Psoas muscle (tissue), 8 donors: ENCODE measurements around the gene CLCN1. TPM values are rescaled to one million over a fixed set of nuclear protein-coding genes. Genes with fewer than 3 reads are reported as not detected.
A peak's percentile ranks its signal among the peaks of the same experiment; 100 is the strongest.

Experiments used
- ATAC-seq, 4 donors: fragments of 200-7000 bp; cut with Tn5 transposase; one replicate each; pipeline ENCODE4 v1.9.1; 2020; ENCODE audit warnings: moderate library complexity in 3 of 4, mild to moderate bottlenecking in 2 of 4
- DNase-seq, 2 donors: peaks; one replicate each; pipeline ENCODE4 v3.0.0-alpha.2; 2020
- H3K27ac ChIP-seq: fragments of 200-600 bp; one replicate; pipeline ENCODE4 v1.8.0; 2022
- H3K27me3 ChIP-seq, 3 donors: fragments of 200-600 bp in 1 of 3; one replicate each; pipeline versions ENCODE4 v1.6.1 to v1.8.0; 2013 to 2022; ENCODE audit warnings: low read length in 2 of 3, mild to moderate bottlenecking in 2 of 3, moderate library complexity in 1 of 3; ENCODE audit not compliant: insufficient read depth in 3 of 3
- H3K36me3 ChIP-seq, 2 donors: fragments of 200-600 bp in 1 of 2; one replicate each; pipeline versions ENCODE4 v1.6.1 to v1.8.0; 2013 to 2022; ENCODE audit warnings: low read depth in 1 of 2, mild to moderate bottlenecking in 1 of 2, moderate library complexity in 1 of 2; ENCODE audit not compliant: insufficient read depth in 1 of 2
- H3K4me1 ChIP-seq: fragments of 200-600 bp; one replicate; pipeline ENCODE4 v1.8.0; 2022
- H3K4me3 ChIP-seq: fragments of 200-600 bp; one replicate; pipeline ENCODE4 v1.8.0; 2022; ENCODE audit warnings: mild to moderate bottlenecking
- H3K9me3 ChIP-seq: fragments of 200-600 bp; one replicate; pipeline ENCODE4 v1.8.0; 2022
- WGBS, 3 donors: extraction: QIAGEN DNeasy Blood & Tissue Kit; methylation state at CpG; one replicate each; pipeline versions ENCODE4 v1.1.6 to v1.1.7; 2013; 5-methylcytosine and 5-hydroxymethylcytosine counted together
- intact Hi-C, 2 donors: fragments of 100-400 bp; cut with DNase I; formaldehyde crosslinking; loops; one replicate each; pipeline versions ENCODE4 v1.11.0 to v1.14.2; 2022
- polyA plus RNA-seq, 3 donors: library from polyadenylated mRNA; stranded (reverse); fragments of 200-250 nt; gene quantifications; one replicate each; pipeline ENCODE4 v1.2.3, GENCODE V29; 2013
- total RNA-seq, 4 donors: library from RNA; stranded (reverse); fragmentation: NEBNext Ultra II Directional in 2 of 4; extraction: Animal tissue kit (Norgen Biotek cat#: 25700) in 2 of 4; gene quantifications; one replicate each; pipeline versions ENCODE4 v1.2.1 to v1.2.4, GENCODE V29; 2021 to 2023
- TF ChIP-seq, protein P1 (sequence below): fragments of 200-600 bp; IDR thresholded peaks from one replicate; pipeline ENCODE4 v1.8.0; 2022; ENCODE audit warnings: antibody characterized with exemption
- donor health status: healthy with polysubstance abuse.
- donor health status: DM: no; HTN: no; CAD: no; lungs with moderate emphysema.
- donor health status: Bipolar disorder and iron deficiency.
- donor health status: healthy.
- donor health status: DM: yes; HTN: yes; CAD: no.
- donor health status: DM: no; HTN: no; CAD: no.
- donor health status: DM: no; HTN: no; CAD: no.
- donor health status: DM: yes; HTN: yes; CAD: no.

Gene CLCN1
- total and polyA plus RNA-seq, 7 donors, result 0.73 to 10.9 (median 3.6) TPM

DNA sequence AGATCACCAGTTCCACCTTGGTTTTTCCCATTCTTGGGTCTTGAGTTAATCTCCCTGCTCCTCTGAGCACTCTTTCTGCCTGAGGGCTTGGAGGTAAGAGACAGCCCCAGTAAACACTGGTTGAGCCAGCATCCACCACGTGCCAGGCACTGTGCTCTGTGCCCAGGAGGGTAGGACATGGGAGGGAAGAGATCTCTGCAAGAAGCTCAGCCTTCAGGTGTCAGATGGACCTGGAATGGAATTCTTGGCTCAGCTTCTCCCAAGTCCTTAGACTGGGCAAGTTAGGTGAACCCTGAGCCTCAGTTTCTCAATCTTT lies 67.7 kb downstream of the CLCN1 start:
- 19 to 36% (median 21%) methylated on average over 1 of the region's 1 CpG for WGBS, 3 donors
- DNase-seq (no peak), ATAC-seq (no peak)
- H3K36me3 ChIP-seq, result peaks cover 13 to 45% of the 10 kb centered on the region in 2 donors
- TF ChIP-seq, protein P1, sequence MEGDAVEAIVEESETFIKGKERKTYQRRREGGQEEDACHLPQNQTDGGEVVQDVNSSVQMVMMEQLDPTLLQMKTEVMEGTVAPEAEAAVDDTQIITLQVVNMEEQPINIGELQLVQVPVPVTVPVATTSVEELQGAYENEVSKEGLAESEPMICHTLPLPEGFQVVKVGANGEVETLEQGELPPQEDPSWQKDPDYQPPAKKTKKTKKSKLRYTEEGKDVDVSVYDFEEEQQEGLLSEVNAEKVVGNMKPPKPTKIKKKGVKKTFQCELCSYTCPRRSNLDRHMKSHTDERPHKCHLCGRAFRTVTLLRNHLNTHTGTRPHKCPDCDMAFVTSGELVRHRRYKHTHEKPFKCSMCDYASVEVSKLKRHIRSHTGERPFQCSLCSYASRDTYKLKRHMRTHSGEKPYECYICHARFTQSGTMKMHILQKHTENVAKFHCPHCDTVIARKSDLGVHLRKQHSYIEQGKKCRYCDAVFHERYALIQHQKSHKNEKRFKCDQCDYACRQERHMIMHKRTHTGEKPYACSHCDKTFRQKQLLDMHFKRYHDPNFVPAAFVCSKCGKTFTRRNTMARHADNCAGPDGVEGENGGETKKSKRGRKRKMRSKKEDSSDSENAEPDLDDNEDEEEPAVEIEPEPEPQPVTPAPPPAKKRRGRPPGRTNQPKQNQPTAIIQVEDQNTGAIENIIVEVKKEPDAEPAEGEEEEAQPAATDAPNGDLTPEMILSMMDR, result no peak
- intact Hi-C loops, result loop anchor here (5.0 kb wide), 2 partner anchors 34 to 66 kb away; partner anchors contain the start of gene CLCN1 (in 1 of the 2)
- no peaks in the 10 kb centered on the region for H3K9me3 ChIP-seq
- H3K27me3 ChIP-seq, result no peaks in the 10 kb centered on the region
- peak overlapping the region; percentile 100 for H3K27ac ChIP-seq
- peaks cover 59% of the 10 kb centered on the region for H3K4me1 ChIP-seq
- H3K4me3 ChIP-seq, result peak overlapping the region; percentile 98

DNA sequence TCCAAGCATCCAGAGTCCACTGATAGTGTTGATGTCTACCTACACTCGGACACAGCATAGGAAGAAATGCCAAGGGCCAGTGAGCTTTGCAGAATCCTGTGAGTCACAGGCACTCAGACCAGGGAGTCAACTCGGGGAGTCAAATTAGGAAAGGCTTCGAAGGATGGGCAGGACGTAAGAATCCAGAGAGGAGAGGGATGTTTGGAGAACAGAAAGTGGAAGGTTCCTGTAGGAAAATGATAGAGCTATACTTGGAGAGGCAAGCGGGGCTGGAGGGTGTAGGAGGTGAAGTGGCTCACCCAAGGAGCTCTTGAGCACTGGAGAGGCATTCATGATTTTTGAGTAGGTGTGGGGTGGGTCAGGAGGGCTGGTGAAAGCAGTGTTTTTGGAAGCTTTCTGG lies 68.2 kb downstream of the CLCN1 start:
- intact Hi-C loops, result loop anchor here (5.0 kb wide), 2 partner anchors 33 to 67 kb away; partner anchors contain the start of gene CLCN1 (in 1 of the 2)
- Histone ChIP-seq H3K36me3 (peaks cover 17 to 50% of the 10 kb centered on the region in 2 donors), H3K4me1 (peaks cover 53% of the 10 kb centered on the region), H3K27me3 (no peaks in the 10 kb centered on the region), H3K4me3 (peak overlapping the region; percentile 98), H3K9me3 (no peaks in the 10 kb centered on the region), H3K27ac (peak overlapping the region; percentile 100)
- peak in 1 of 4 donors; percentile 14 for ATAC-seq
- no peak for DNase-seq
- TF ChIP-seq, protein P1, result no peak
- 30 to 55% (median 39%) methylated on average over 5 of the region's 5 CpGs for WGBS, 3 donors

DNA sequence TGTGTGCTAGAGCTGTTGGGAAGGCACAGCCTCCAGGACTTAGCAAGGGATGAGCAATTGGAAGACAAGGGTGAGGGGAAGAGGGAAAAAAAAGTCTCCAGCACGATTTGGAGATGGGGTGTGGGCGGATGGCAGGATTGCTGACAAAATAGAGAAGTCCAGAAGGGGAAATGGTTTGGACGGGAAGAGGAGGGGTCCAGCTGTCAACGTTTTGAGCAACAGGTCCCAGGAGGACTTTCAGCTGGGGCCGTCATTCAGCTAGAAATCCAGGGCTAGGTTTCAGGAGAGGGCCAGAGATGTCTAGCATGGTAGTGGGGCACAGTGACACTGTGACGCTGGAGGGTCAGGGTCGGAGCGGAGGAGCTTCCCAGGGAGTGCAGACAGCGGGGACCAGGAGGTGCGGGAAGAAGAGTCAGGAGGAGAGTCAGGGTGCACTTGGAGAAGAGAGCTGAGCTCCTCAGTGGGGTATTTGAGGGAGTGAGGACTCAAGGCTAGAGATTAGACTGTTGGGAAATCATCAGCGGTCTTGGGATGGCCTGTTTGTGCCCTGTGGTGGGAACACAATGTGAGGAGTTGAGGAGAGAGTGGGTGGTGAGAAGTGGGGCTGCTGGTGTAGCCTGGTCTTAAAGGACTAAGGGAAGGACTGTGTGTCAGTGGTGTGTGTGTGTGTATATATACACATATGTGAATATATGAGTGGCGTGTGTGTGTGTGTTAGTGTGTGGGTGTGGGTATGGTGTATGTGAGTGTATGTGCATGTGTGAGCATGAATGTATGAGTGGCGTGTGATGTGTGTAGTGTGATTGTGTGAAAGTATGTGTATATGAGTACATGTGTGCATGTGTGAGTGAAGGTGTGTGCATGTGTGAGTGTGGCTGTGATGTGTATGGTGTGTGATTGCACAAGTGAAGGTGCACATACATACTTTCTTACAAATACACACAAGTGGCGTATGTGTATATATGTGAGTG lies 69.0 kb downstream of the CLCN1 start:
- ATAC-seq (no peak), DNase-seq (peak in 1 of 2 donors; percentile 60)
- TF ChIP-seq, protein P1, result no peak
- intact Hi-C loops, result loop anchor here (5.0 kb wide), 2 partner anchors 32 to 68 kb away; partner anchors contain the start of gene CLCN1 (in 1 of the 2)
- Histone ChIP-seq H3K36me3 (peaks cover 22 to 58% of the 10 kb centered on the region in 2 donors), H3K9me3 (no peaks in the 10 kb centered on the region), H3K4me1 (peaks cover 45% of the 10 kb centered on the region), H3K4me3 (peak overlapping the region; percentile 98), H3K27ac (peak overlapping the region; percentile 100), H3K27me3 (no peaks in the 10 kb centered on the region)
- 53 to 65% (median 55%) methylated on average over 14 of the region's 14 CpGs for WGBS, 3 donors

DNA sequence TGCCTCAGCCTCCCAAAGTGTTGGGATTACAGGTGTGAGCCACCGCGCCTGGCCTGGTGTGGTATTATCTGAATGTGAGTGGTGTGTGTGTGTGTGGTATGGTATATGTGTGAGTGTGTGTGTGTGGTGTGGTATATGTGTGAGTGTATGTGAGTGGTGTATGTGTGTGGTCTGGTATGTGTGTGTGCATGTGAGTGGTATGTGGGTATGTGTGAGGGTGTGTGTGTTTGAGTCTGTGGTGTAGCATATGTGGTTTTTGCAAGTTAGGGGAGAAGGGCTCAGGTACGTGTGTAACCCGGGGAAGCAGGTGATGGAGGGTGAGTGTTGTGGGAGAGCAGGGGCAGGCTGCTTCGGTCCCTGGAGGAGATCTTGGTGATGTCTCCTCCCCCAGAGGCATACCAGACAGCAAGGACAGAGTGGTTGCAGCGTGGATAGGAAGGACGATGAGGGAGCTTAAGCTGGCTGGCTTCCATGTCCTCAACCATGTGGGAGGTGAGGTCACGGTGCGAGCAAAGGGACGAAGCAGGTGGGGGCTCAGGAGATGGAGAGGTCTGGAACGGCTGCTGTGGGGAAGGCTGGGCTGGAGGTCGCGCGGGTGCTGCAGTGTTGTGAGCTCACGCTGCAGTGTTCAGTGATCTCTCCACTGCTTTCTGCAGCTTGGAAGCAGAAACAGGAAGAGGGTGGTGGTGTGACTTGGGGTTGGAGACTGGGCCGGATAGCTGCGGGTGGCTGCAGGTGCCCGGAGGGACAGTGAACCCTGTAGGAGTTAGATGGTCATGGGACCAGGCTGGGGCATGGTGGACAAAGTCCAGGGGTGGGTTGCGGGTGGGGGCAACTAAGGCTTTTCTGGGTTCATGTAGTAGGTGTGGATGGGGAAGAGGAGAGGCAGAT lies 70.2 kb downstream of the CLCN1 start:
- 33 to 49% (median 48%) methylated on average over 19 of the region's 19 CpGs for WGBS, 3 donors
- no peak for ATAC-seq
- H3K36me3 ChIP-seq, result peaks cover 22 to 70% of the 10 kb centered on the region in 2 donors

More for the DNA sequence above, 70.2 kb downstream of the CLCN1 start:
- DNase-seq, result peak in 1 of 2 donors; percentile 64
- peaks cover 51% of the 10 kb centered on the region for H3K4me1 ChIP-seq
- H3K4me3 ChIP-seq, result peak overlapping the region; percentile 2
- intact Hi-C loops, result no loop called here
- H3K9me3 ChIP-seq, result no peaks in the 10 kb centered on the region
- TF ChIP-seq, protein P1, result no peak
- no peak overlapping the region for H3K27ac ChIP-seq
- H3K27me3 ChIP-seq, result no peaks in the 10 kb centered on the region
